Pancreas (tissue), 10 donors: ENCODE data around the gene MT1G. TPM values are rescaled to one million over a fixed set of nuclear protein-coding genes. Genes with fewer than 3 reads are reported as not detected.
"Not testable (repeated sequence)": the region's sequence is repeated elsewhere in the genome, so short reads cannot be mapped to it uniquely, and the experiment has no call there.

Source experiments
- ATAC-seq, 4 donors: fragments of 200-7000 bp; cut with Tn5 transposase; one replicate each; pipeline versions ENCODE4 v1.8.0 to v1.9.1; 2020; ENCODE audit warnings: mild to moderate bottlenecking in 4 of 4, moderate library complexity in 4 of 4
- DNase-seq, 6 donors: peaks; one replicate each; pipeline ENCODE4 v3.0.0-alpha.2; 2020
- FAIRE-seq: peaks from 2 replicates; lab custom pipeline; 2012; peaks lifted over from hg19 to GRCh38; lab: Jason Lieb, UNC
- H3K27ac ChIP-seq, 4 donors: fragments of 200-600 bp; sonication (generic); 1 replicate in 3 of 4; 2 replicates in 1 of 4; pipeline versions ENCODE4 v1.5.0 to v1.8.0; 2020
- H3K27me3 ChIP-seq, 4 donors: fragments of 200-600 bp; one replicate each; pipeline ENCODE4 v1.8.0; 2021
- H3K36me3 ChIP-seq, 3 donors: fragments of 200-600 bp; sonication (generic) in 1 of 3; one replicate each; pipeline versions ENCODE4 v1.5.0 to v1.8.0; 2020 to 2021
- H3K4me1 ChIP-seq, 3 donors: fragments of 200-600 bp; one replicate each; pipeline ENCODE4 v1.8.0; 2021
- H3K4me3 ChIP-seq, 4 donors: fragments of 200-600 bp; sonication (generic) in 2 of 4; one replicate each; pipeline versions ENCODE4 v1.5.0 to v1.8.0; 2020 to 2021
- H3K9me3 ChIP-seq, 4 donors: fragments of 200-600 bp; one replicate each; pipeline ENCODE4 v1.8.0; 2021
- CTCF ChIP-seq, 4 donors: fragments of 200-600 bp; sonication (generic) in 3 of 4; IDR thresholded peaks; one replicate each; pipeline versions ENCODE4 v1.5.0 to v1.8.0; 2021; ENCODE audit warnings: antibody characterized with exemption in 4 of 4
- whole genome bisulfite sequencing, 2 donors: extraction: QIAGEN DNeasy Blood & Tissue Kit; methylation state at CpG; one replicate each; pipeline ENCODE4 v1.1.7; 2013; 5-methylcytosine and 5-hydroxymethylcytosine counted together
- intact Hi-C, 3 donors: fragments of 100-400 bp; cut with DNase I; formaldehyde crosslinking; loops; one replicate each; pipeline versions ENCODE4 v1.11.1 to v1.14.2; 2022
- polyA plus RNA-seq, 2 donors: library from polyadenylated mRNA; stranded (reverse); fragments of 200-250 nt; gene quantifications; one replicate each; pipeline ENCODE4 v1.2.3, GENCODE V29; 2013
- total RNA-seq, 6 donors: library from RNA; stranded (reverse); fragmentation: NEBNext Ultra II Directional in 4 of 6; extraction: Animal tissue kit (Norgen Biotek cat#: 25700) in 4 of 6; gene quantifications; one replicate each; pipeline versions ENCODE4 v1.2.1 to v1.2.4, GENCODE V29; 2021 to 2023
- donor health status: healthy with polysubstance abuse.
- donor health status: DM: no; HTN: no; CAD: no; lungs with moderate emphysema.
- donor health status: DM: no; HTN: no; CAD: no.
- donor health status: control.
- donor health status: control.
- donor health status: Bipolar disorder and iron deficiency.
- donor health status: DM: yes; HTN: yes; CAD: no.
- donor health status: DM: no; HTN: no; CAD: no.
- donor health status: DM: no; HTN: no; CAD: no.
- donor health status: DM: yes; HTN: yes; CAD: no.

MT1G gene
- 100 to 1,000 TPM in 4 of 6 donors, 10 to 100 TPM in 2; 76.9 to 766 (median 150) TPM for total RNA-seq
- 100 to 1,000 TPM; 496 to 753 TPM for polyA plus RNA-seq

GRCh38 chr16:56667581-56668571 lies at the start of gene MT1G:
Gene MT1G (minus strand): TSS chr16:56668065. CDS start chr16:56667993, 72 bp downstream.
- intact Hi-C loops: no loop called here
- 10 to 11% methylated on average over 44 to 46 of the region's 46 CpGs for WGBS, 2 donors
- peaks cover 0 to 4% (median 2%) of the 10 kb centered on the region in 3 donors for H3K4me1 ChIP-seq
- peak; percentile 84 to 94 (median 92) for DNase-seq
- no peaks in the 10 kb centered on the region for H3K36me3 ChIP-seq
- no peaks in the 10 kb centered on the region for H3K9me3 ChIP-seq
- peak within 1 kb of the TSS; percentile 47 to 77 (median 63) for H3K27ac ChIP-seq
- no peak for FAIRE-seq
- no peaks in the 10 kb centered on the region for H3K27me3 ChIP-seq
- ATAC-seq: peak; percentile 77 to 92 (median 90)
- TF ChIP-seq CTCF (IDR thresholded peaks at IDR 0.05): no peak
- peak within 1 kb of the TSS; percentile 5 to 44 (median 23) for H3K4me3 ChIP-seq

GRCh38 chr16:56717532-56717931 lies 49.7 kb upstream of the MT1G start:
- FAIRE-seq, H3K9me3 ChIP-seq, H3K27me3 ChIP-seq, DNase-seq, H3K36me3 ChIP-seq, H3K27ac ChIP-seq, H3K4me1 ChIP-seq, intact Hi-C loops, H3K4me3 ChIP-seq, ATAC-seq: not testable (repeated sequence)
- WGBS, 2 donors: 92 to 94% methylated on average over 2 of the region's 2 CpGs

- Histone ChIP-seq H3K27me3 (no peaks in the 10 kb centered on the region), H3K27ac (no peak overlapping the region), H3K4me3 (no peak overlapping the region), H3K9me3 (no peaks in the 10 kb centered on the region), H3K4me1 (no peaks in the 10 kb centered on the region), H3K36me3 (no peaks in the 10 kb centered on the region)
- ATAC-seq (no peak), FAIRE-seq (no peak), DNase-seq (no peak)
- intact Hi-C loops: no loop called here
- no peak for TF ChIP-seq CTCF (IDR thresholded peaks at IDR 0.05)
- 76 to 83% methylated on average over 3 of the region's 3 CpGs for WGBS, 2 donors
Measured at GRCh38 chr16:56716761-56717160, 48.9 kb upstream of the MT1G start.

GRCh38 chr16:56715126-56715525 lies 47.3 kb upstream of the MT1G start:
- intact Hi-C loops: no loop called here
- H3K4me3 ChIP-seq: no peak overlapping the region
- no peaks in the 10 kb centered on the region for H3K4me1 ChIP-seq
- no peak for DNase-seq
- H3K27ac ChIP-seq: no peak overlapping the region
- H3K9me3 ChIP-seq: no peaks in the 10 kb centered on the region
- H3K27me3 ChIP-seq: no peaks in the 10 kb centered on the region
- no peak for ATAC-seq
- TF ChIP-seq CTCF (IDR thresholded peaks at IDR 0.05): no peak
- no peak for FAIRE-seq
- 84 to 85% methylated on average over 4 of the region's 4 CpGs for WGBS, 2 donors
- H3K36me3 ChIP-seq: no peaks in the 10 kb centered on the region

GRCh38 chr16:56713794-56714193 lies 45.9 kb upstream of the MT1G start:
- Histone ChIP-seq H3K36me3 (no peaks in the 10 kb centered on the region), H3K9me3 (no peaks in the 10 kb centered on the region), H3K4me1 (no peaks in the 10 kb centered on the region), H3K4me3 (no peak overlapping the region), H3K27ac (no peak overlapping the region), H3K27me3 (no peaks in the 10 kb centered on the region)
- intact Hi-C loops: no loop called here
- WGBS, 2 donors: 84 to 87% methylated on average over 2 of the region's 2 CpGs
- ATAC-seq (no peak), DNase-seq (no peak), FAIRE-seq (no peak)
- no peak for TF ChIP-seq CTCF (IDR thresholded peaks at IDR 0.05)
